Muscle of arm (tissue), 12 donors: ENCODE results near the gene MRPS18A. TPM values are rescaled to one million over a fixed set of nuclear protein-coding genes. Genes with fewer than 3 reads are reported as not detected.

Source experiments
- polyA plus RNA-seq, 12 donors: library from polyadenylated mRNA; unstranded; fragments of 120-200 nt; gene quantifications; one replicate each; pipeline ENCODE4 v1.2.1, GENCODE V29; 2013; ENCODE audit not compliant: insufficient read length in 12 of 12

MRPS18A gene
- polyA plus RNA-seq, 12 donors, result 26.7 to 38.0 (median 31.5) TPM; not detected in 1

Other genes starting within 250 kb of the MRPS18A start
- gene DLK2, start 232.2 kb downstream of the MRPS18A start, polyA plus RNA-seq, result 1 to 10 TPM in 10 of 12 donors, not detected in 2; 1.5 to 4.9 (median 2.0) TPM
- 10 to 100 TPM in 11 of 12 donors, not detected in 1; 21.2 to 38.0 (median 25.5) TPM for gene TJAP1, start 210.2 kb downstream of the MRPS18A start, polyA plus RNA-seq
- gene LRRC73, start 177.4 kb downstream of the MRPS18A start, polyA plus RNA-seq, result under 1 TPM in 7 of 12 donors, not detected in 5; 0.10 to 0.18 (median 0.13) TPM
- gene YIPF3, start 170.9 kb downstream of the MRPS18A start, polyA plus RNA-seq, result 10 to 100 TPM in 11 of 12 donors, not detected in 1; 72.9 to 96.0 (median 85.0) TPM
- gene POLR1C, start 170.7 kb downstream of the MRPS18A start, polyA plus RNA-seq, result 10 to 100 TPM in 10 of 12 donors, not detected in 2; 11.0 to 22.1 (median 16.8) TPM
- 10 to 100 TPM in 11 of 12 donors, not detected in 1; 22.5 to 39.6 (median 27.7) TPM for gene XPO5, start 111.8 kb downstream of the MRPS18A start, polyA plus RNA-seq
- 10 to 100 TPM in 9 of 12 donors, 1 to 10 TPM in 2, not detected in 1; 4.0 to 16.1 (median 12.7) TPM for gene POLH, start 111.6 kb downstream of the MRPS18A start, polyA plus RNA-seq
- gene GTPBP2, start 58.5 kb downstream of the MRPS18A start, polyA plus RNA-seq, result 10 to 100 TPM in 11 of 12 donors, not detected in 1; 32.1 to 48.0 (median 38.0) TPM
- 10 to 100 TPM in 10 of 12 donors, not detected in 2; 14.6 to 20.6 (median 17.3) TPM for gene MAD2L1BP, start 52.0 kb downstream of the MRPS18A start, polyA plus RNA-seq
- 1 to 10 TPM in 2 of 12 donors, under 1 TPM in 8, not detected in 2; 0.33 to 1.2 (median 0.72) TPM for gene RSPH9, start 42.8 kb downstream of the MRPS18A start, polyA plus RNA-seq
- 100 to 1,000 TPM in 2 of 12 donors, 10 to 100 TPM in 9, not detected in 1; 53.9 to 123 (median 69.4) TPM for gene VEGFA, start 82.4 kb upstream of the MRPS18A start, polyA plus RNA-seq